GM21360 (cell line): Measurements from ENCODE around the gene DBNDD1.
"Not testable (repeated sequence)": the region's sequence is repeated elsewhere in the genome, so short reads cannot be mapped to it uniquely, and the experiment has no call there.

ENCODE experiments used
- ATAC-seq: cut with Tn5 transposase; IDR thresholded peaks from one replicate; pipeline ENCODE4 v1.9.1; 2021; ENCODE audit warnings: mild to moderate bottlenecking, moderate library complexity; ENCODE audit not compliant: unreplicated experiment

Gene DBNDD1

DNA sequence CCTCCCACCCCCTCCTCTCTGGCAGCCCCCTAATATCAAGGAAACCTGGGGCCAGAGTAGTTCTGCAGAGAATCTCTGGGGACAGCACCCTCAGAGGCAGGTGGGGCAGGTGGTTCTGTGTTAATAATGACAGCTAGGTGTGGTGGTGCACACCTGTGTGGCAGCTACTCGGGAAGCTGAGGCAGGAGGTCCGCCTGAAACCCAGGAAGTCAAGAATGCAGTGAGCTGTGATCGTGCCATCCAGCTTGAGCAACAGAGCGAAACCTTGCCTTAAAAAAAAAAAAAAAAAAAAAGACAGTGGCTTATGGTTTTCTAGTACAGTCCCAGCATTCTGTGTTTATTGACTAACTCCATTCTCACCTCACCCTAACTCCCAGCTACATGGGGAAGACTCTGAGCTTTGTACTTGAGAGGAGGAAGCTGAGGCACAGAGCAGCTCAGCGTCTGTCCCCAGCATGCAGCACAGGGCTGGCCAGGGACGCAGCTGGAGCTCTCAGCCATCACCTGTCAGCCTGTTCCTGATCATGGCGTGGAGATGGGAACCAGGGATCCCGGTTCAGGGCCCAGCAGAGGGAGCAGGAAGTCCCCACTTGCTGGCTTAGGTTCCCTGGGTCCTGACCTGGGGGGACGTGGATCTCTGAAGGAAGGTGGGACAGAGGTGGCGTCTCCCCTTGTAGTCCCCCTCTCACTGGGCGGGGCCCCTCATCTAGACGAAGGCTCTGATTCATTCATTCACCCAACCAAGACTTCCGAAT, 6.1 kb downstream of the DBNDD1 start:
- no peak for ATAC-seq

DNA sequence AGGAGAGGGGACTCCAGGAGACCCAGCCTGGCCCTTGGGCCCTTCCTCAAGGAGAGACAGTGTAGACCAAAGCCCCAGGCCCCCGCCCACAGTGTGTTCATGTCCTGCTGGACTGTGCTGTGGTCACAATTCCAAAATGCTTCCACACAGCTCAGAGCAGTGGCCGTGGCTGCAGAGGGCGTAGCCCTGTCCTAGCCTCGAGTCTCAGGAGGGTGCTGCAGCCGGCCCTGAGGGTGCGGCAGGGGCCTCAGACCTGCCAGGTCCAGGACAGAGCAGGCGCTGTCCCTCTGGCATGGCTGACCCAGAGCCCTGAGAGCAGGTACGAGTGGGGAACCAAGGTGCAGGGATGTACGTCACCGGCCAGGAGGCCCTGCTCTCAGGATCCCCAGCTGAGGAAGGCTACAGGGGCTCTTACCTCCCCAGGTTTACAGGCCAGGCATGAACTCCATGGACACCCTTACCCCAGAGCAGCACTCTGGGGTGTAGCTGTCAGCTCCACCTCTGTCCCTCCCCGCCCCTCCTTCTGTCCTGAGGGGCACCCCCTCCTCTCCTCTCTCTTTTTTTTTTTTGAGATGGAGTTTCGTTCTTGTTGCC, 7.3 kb downstream of the DBNDD1 start:
- no peak for ATAC-seq

DNA sequence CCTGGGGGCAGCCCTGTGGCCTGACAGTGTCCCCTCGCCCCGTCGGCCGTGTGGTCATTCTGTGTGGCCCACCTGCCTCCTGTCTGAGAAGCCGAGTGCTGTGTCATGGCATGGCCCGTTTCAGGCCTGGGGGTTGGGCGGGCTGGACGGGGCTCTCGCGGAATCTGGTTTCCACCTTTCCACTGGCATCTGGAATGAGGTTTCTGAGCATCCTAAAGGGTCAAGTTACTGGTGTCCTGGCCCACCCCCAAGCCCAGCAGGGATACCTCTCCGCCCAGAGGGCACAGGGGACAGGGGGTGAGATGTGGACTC, 7.8 kb downstream of the DBNDD1 start:
- ATAC-seq = no peak

DNA sequence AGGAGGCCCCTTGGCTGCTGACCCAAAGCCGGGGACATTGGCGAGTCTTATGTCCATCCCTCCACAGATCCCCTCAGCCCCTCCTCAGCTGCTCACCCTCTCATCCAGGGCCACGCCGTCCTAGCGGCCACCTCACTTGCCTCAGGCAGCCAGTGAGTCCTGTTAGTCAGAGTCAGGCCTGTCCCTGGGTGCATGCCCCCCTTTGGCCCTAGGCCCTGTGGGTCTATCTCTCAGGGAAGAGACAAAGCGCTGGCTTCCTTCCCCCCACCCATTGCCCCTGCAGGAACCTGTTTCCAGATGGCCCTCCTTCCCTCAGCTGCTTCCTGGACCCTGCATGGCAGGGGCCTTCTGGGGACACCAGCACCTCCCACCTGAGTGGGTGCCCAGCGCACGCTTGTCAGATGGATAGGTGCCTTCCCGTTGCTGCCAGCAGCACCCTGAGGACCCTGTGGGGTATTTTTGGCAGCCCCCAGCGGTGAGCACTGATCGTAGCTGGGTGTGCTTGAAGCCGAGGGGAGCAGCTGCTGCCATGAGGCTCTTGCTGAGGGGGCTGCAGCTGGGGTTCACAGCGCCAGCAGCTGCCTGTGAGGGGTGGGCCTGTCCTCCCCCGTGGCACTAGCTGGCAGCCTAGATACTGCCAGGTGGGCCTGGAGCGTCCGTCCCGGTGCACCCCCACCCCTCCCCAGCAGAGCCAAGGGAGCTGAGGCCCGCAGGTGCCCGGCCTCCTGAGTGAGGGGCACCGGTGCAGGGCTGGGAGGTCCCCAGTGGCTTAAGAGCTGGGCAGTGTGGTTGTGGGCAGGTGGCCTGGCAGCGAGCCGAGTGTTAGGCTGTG, 8.4 kb downstream of the DBNDD1 start:
- ATAC-seq = no peak

DNA sequence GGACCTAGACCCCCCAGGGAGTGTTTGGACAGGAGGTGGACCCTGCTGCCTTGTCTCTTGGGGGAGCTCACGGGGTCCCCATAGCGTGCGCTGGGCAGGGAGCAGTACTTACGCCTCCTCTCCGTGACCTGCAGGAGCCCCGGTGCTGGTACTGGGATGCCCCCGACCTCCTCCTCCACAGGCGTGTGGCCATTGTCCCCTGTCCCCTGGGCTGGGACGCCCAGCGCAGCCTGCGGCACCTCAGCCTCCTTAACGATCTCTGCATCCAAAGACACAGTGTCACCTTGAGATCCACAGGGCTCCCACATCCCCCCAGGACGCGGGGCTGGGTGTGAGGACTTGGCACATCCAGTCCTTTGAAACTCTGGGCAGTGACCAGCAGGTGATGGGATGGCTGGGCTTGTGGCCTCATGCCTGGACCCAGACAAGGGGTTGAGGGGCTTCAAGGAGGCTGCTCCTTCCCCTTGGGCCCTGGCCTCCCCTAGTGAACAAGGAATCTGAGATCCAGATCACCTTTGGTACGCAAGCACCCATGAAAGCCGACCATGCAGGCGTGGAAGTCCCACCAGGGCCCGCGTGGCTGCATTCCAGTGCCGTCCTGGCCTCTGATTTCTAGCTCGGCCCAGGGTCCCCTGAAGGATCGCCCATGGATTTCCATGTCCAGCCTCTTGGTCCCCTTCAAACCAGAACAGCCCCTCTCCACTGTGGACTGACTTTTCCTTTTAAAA, 9.9 kb downstream of the DBNDD1 start:
- no peak for ATAC-seq

DNA sequence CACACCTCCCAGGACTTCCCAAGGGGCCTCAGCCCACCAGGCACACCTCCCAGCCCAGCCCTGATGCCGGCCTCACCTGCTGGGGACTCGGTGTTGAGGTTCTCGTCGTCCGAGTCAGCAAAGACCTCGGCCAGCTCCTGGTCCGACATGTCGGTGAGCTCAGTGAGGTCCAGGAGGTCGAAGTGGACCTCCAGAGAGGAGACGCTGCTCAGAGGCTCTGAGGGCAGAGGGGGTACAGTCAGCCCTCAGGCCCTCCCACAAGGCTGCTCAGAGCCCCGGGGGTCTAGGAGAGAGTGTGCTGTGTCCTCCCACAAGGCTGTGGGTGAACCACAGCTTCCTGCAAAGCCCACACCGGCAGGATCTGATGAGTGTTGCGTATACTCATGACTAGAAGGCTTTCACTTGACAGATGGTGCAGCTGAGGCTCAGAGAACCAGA, 10.5 kb downstream of the DBNDD1 start:
- no peak for ATAC-seq

DNA sequence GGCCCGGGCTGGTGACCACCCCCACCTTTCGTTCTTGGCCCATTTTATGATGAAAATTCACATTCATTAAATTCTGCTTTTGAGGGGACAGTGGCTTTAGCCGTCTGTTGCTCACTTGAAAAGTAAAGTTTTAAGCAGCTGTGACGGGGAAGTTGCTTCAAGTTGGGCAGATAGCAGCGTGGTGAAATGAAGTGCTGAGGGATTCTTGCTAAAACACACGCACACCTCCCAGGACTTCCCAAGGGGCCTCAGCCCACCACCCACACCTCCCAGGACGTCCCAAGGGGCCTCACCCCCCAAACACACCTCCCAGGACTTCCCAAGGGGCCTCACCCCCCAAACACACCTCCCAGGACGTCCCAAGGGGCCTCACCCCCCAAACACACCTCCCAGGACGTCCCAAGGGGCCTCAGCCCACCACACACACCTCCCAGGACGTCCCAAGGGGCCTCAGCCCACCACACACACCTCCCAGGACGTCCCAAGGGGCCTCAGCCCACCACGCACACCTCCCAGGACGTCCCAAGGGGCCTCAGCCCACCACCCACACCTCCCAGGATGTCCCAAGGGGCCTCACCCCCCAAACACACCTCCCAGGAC, 11.5 kb downstream of the DBNDD1 start:
- ATAC-seq = not testable (repeated sequence)

DNA sequence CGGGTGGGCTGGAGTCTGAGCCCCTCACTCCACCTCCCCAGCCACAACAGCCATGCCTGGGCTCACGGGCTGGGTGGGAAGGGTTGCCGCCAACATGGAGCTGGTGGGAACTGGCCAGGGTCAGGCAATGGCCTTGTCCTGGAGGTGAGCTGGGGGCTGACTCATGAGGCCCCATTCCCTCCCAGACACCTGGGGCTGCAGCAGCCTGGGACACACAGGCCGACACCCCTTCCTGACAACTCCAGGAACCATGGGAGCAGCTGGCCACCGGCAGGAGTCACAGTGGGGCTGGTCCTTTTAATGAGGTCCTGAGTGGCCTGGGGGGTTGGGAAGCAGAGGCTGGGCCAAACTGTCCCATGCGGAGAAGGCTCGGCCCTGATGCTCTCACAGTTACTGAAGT, 12.2 kb downstream of the DBNDD1 start:
- ATAC-seq = no peak

DNA sequence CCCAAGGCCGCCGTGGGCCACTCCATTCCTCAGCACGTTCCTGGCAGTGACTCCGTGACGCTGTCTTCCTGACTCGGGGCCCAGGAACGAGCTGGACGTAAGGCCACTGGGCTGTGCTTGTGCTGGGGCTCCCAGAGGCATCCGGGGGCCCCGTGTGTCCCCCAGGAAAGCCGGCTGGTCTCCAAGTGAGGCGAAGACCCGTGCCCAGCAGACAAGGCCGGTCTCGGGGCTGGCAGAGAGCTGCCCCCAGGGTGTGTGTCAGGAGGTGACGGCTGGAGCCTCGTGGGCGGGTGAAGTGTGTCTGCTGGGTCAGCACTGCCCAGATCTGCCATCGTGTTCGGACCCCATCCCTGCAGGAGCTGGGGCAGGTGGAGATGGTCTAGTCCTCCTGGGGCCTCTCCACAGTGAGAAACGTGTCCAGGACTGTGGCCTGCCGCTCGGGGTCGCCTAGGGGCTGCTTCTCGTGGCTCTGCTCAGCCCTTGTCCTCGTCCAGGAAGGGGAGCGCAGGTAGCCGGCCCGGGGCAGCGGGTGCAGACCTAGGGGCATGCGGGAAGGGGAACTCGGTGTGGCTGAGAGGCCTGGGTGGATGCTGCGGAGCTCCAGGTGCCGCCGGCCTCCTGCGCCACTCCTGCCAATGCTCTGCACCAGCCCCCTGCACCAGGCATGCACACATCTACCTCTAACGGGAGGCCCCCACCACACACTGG, 13.1 kb downstream of the DBNDD1 start:
- ATAC-seq = no peak

DNA sequence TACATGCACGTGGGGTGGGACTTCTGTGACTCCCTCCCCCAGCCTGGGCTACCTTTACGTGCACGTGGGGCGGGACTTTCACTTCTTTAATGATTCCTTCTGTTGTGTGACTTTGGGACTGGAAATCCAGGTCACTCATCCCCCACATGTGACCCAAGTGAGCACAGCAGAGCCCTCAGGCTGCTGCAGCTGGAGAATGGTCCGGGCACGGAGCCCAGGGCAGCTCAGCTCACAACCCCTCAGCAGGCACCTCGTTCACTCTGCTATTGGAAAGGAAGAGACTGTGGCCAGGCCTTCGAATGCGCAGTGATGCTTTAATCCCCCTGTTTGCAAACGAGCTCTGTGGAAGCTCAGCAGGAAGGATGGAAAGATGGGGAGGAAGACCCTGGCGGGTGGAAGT, 14.7 kb downstream of the DBNDD1 start:
- no peak for ATAC-seq

DNA sequence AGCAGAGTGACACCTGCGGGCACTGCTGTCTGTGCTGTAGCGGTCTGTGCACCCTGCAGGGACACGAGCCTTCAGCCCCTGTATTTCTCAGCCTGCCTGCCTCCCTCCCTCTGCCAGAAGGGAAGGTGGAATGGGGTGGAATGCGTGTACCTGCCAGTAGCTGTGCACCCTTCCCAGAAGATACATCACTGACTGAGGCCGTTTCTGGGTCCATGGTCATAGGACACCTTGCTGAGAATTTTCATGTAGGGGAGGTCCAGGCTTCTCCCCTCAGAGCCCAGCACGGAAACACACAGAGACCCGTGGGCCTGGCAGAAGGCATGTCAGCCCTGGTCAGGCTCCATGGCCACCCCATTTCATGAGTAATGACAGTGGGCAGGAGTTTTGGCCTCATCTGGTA, 16.5 kb downstream of the DBNDD1 start:
- ATAC-seq = no peak

DNA sequence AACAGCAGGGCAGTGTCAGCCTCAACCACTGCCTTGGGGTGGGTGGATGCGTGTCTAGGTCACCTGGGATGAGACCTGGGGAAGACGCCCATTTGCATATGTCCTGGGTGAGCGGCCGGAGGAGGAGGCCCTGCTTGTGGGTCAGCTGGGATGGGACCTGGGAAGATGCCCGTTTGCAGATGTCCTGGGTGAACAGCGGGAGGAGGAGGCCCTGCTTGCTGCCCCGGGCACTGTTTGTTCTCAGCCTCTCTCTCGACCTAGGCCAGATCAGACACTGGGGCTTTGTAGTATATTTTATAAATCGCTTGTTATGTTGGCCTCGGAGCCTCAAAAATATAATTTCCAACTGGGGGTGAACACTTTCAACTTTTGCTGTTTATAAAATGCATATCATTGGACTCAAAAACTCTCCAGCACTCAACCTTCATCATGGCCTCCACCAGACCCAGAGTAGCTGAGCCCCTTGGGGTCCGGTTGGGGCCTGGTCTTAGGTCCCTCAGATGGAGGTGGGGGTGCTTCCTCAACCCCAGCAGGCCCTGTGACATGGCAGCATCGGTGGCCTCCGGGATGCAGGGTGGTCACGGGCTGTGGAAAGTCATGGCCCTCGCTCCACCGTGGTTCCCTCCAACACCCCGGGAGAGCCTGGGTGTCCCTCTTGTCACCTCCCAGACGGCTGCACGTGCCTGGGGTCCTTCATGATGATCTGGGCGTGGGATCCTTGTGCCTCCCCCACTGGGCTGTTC, 17.3 kb downstream of the DBNDD1 start:
- no peak for ATAC-seq

DNA sequence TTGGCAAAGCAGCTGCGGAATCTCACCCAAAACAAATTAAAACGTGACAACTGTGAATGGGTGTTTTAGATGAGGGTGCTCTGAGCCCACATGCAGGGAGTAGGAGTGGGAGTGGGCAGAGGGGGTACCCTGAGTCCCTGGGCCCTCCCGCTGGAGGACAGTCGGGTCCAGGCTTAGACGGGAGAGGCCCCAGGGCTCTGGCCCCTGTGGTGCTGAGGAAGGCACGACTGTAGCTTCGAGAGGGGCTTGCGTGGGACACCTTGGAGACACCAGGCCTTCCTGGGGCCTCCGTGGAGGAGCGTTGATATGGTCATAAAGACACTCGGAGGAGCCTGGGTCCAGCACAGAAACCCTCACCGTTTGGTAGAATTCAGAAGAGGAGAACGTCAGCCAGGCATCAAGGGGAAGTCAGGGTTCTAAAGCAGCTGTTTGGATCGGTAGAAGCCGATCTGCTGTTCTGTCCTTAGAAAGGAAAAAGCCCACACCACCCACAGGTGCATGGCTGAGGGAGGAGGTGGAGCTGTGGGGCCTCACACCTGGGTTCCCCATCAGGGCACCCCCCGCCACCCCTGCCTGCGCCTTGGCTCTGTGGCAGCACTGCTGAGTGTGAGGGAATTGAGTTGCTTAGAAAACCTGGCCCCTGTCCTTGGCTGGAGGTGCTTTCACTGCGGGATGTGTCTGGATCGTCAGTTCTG, 18.4 kb downstream of the DBNDD1 start:
- ATAC-seq = no peak

DNA sequence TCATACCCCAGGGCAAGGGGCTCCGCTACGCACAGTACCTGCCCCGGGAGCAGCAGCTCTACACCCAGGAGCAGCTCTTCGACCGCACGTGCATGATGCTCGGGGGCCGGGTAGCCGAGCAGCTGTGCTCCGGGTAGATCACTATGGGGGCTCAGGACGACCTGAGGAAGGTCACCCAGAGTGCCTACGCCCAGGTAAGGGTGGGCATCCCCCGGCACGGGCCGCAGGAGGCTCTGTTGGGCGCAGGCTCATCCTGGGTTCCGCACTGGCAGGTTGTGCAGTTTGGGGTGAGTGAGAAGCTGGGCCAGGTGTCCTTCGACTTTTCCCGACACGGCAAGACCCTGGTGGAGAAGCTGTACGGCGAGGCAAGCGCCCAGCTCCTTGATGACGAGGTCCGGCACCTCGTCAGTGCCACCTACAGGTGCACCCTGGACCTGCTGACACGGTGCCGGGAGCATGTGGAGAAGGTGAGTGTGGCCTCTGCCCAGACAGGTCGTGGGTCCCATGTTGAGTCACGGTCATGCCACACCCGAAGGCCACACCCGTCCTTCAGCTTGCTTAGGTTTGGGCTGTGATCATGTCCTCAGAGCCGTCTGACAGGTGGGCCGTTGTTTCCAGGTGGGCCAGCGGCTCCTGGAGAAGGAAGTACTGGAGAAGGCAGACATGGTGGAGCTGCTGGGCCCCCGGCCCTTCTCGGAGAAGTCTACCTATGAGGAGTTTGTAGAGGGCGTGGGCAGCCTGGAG, 19.3 kb downstream of the DBNDD1 start:
- no peak for ATAC-seq

DNA sequence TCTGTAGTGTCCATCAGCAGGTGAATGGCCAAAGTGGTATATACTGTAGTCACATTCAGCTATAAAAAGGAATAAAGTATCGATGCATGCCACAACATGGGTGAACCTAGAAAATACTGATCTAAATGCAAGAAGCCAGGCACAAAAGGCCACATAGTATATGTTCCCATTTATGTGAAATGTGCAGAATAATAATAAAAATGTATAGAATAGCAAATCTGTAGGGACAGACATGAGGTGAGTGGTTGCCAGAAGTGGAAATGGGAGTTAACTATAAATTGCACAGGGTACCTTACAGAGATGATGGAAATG, 23.1 kb downstream of the DBNDD1 start:
- ATAC-seq = no peak

DNA sequence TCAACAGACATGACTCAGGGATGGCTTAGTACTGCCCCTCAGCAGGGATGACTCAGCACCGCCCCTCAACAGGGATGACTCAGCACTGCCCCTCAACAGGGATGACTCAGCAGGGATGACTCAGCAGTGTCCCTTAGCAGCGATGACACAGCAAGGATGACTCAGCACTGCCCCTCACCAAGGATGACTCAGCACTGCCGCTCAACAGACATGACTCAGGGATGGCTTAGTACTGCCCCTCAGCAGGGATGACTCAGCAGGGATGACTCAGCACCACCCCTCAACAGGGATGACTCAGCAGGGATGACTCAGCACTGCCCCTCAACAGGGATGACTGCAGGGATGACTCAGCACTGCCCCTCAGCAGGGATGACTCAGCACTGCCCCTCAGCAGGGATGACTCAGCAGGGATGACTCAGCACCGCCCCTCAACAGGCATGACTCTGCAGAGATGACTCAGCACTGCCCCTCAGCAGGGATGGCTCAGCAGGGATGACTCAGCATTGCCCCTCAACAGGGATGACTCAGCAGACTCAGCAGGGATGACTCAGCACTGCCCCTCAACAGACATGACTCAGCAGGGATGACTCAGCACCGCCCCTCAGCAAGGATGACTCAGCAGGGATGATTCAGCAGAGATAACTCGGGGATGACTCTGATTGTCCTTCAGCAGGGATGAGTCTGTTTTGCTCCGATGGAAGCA, 23.6 kb downstream of the DBNDD1 start:
- not testable (repeated sequence) for ATAC-seq

DNA sequence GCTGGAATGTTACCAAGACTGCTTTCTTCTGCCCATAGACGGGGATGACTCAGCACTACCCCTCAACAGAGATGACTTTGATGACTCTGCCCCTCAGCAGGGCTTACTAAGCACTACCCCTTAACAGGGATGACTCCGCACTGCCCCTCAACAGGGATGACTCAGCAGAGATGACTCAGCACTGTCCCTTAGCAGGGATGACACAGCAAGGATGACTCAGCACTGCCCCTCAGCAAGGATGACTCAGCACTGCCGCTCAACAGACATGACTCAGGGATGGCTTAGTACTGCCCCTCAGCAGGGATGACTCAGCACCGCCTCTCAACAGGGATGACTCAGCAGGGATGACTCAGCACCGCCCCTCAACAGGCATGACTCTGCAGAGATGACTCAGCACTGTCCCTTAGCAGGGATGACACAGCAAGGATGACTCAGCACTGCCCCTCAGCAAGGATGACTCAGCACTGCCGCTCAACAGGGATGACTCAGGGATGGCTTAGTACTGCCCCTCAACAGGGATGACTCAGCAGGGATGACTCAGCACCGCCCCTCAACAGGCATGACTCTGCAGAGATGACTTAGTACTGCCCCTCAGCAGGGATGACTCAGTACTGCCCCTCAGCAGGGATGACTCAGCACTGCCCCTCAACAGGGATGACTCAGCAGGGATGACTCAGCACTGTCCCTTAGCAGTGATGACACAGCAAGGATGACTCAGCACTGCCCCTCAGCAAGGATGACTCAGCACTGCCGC, 24.4 kb downstream of the DBNDD1 start:
- not testable (repeated sequence) for ATAC-seq
